GM12891 (cell line): ENCODE measurements around the gene ICOS.

Experiments
- POLR2A ChIP-seq: IDR thresholded peaks from 2 replicates; pipeline ENCODE4 v1.6.1; 2011; ENCODE audit warnings: low read depth, low read length, control low read depth
- POLR2AphosphoS5 ChIP-seq: IDR thresholded peaks from 2 replicates; pipeline ENCODE4 v1.6.1; 2011; ENCODE audit warnings: low read depth, low read length, control low read depth

DNA sequence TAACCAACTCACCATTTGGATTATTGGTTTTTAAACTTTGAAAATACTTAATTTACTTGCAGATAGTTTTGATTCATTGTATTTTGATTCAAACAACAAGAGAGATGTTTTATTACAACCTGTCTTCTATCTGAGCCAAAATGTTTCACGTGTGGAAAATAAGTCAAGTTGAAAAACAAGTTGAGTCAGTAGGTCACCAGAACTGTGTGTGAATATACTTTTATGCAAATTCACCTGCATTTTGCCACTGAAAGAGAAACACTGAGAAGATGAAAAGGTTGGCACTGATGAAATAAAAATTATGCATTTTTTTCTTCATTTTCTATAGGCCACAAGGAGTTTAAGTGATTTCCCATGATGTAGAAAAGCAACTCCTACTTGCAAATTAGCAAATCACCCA is 68.3 kb downstream of the ICOS start:
- TF ChIP-seq POLR2A (no peak), POLR2AphosphoS5 (no peak)
